Right atrium auricular region (tissue), 2 donors: ENCODE measurements around the gene PAX5. TPM values are rescaled to one million over a fixed set of nuclear protein-coding genes. Genes with fewer than 3 reads are reported as not detected.

Source experiments
- DNase-seq: peaks from one replicate; pipeline ENCODE4 v3.0.0-alpha.2; 2019; ENCODE audit warnings: low spot score
- H3K27ac ChIP-seq, 2 donors: fragments of 200-600 bp; sonication (generic); 1 replicate in 1 of 2; 2 replicates in 1 of 2; pipeline ENCODE4 v1.5.1; 2016 to 2019
- H3K27me3 ChIP-seq, 2 donors: fragments of 200-600 bp; sonication (generic); one replicate each; pipeline versions ENCODE4 v1.5.1 to v1.6.0; 2017 to 2019
- H3K36me3 ChIP-seq: fragments of 200-600 bp; sonication (generic); one replicate; pipeline ENCODE4 v1.5.1; 2016
- H3K4me1 ChIP-seq, 2 donors: fragments of 200-600 bp; sonication (generic); one replicate each; pipeline versions ENCODE4 v1.5.1 to v1.6.0; 2017 to 2019
- H3K4me3 ChIP-seq, 2 donors: fragments of 200-600 bp; sonication (generic); 1 replicate in 1 of 2; 2 replicates in 1 of 2; pipeline ENCODE4 v1.5.1; 2017 to 2019; ENCODE audit warnings: mild to moderate bottlenecking in 1 of 2, moderate library complexity in 1 of 2
- H3K9me3 ChIP-seq, 2 donors: fragments of 200-600 bp; sonication (generic); one replicate each; pipeline ENCODE4 v1.5.1; 2019
- CTCF ChIP-seq, 2 donors: fragments of 200-600 bp; sonication (generic); IDR thresholded peaks; one replicate each; pipeline ENCODE4 v1.5.1; 2019; ENCODE audit warnings: antibody characterized with exemption in 2 of 2
- total RNA-seq, 2 donors: library from RNA; depleted of rRNA; stranded (reverse); fragments of >200 nt; gene quantifications; one replicate each; pipeline ENCODE4 v1.1.0, GENCODE V29; 2016

PAX5 gene
- total RNA-seq, 2 donors from 2014 or later, result 0.59 TPM; not detected in 1

GRCh38 chr9:37017546-37017945 lies 16.5 kb downstream of the PAX5 start:
- no peak overlapping the region for H3K27ac ChIP-seq
- no peaks in the 10 kb centered on the region for H3K27me3 ChIP-seq
- no peak for TF ChIP-seq CTCF (IDR thresholded peaks at IDR 0.05)
- no peaks in the 10 kb centered on the region for H3K4me1 ChIP-seq
- H3K9me3 ChIP-seq, result no peaks in the 10 kb centered on the region
- H3K4me3 ChIP-seq, result no peak overlapping the region
- no peaks in the 10 kb centered on the region for H3K36me3 ChIP-seq
- no peak for DNase-seq

DNA sequence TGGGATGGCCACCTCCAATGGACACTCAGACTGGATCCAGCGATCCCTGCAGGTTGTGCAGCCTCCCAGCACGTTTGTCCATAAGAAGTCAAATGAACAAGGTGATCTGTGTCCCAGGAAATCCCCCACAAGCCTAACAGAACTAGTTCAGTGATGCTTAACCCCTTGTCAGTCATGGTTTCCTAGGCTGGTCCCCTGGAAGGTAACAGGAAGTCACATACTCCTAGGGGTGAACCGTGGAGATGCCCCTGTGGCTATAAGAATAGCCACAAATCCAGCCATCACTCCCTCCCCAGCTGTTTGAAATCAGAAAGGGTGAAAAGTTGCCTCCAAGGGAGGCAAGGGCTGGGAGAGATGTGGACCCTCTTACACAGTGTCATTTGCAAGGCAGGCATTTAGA lies 22.5 kb downstream of the PAX5 start:
- Histone ChIP-seq H3K36me3 (no peaks in the 10 kb centered on the region), H3K4me3 (no peak overlapping the region), H3K27ac (no peak overlapping the region), H3K4me1 (no peaks in the 10 kb centered on the region), H3K9me3 (no peaks in the 10 kb centered on the region), H3K27me3 (no peaks in the 10 kb centered on the region)
- no peak for TF ChIP-seq CTCF (IDR thresholded peaks at IDR 0.05)
- DNase-seq, result no peak

- Histone ChIP-seq H3K9me3 (no peaks in the 10 kb centered on the region), H3K4me1 (no peaks in the 10 kb centered on the region), H3K27me3 (no peaks in the 10 kb centered on the region), H3K4me3 (no peak overlapping the region), H3K27ac (no peak overlapping the region), H3K36me3 (no peaks in the 10 kb centered on the region)
- TF ChIP-seq CTCF (IDR thresholded peaks at IDR 0.05), result no peak
- DNase-seq, result no peak
Observed at GRCh38 chr9:37010976-37011375, 23.1 kb downstream of the PAX5 start.

GRCh38 chr9:37010180-37010579 lies 23.9 kb downstream of the PAX5 start:
- no peaks in the 10 kb centered on the region for H3K4me1 ChIP-seq
- no peaks in the 10 kb centered on the region for H3K9me3 ChIP-seq
- TF ChIP-seq CTCF (IDR thresholded peaks at IDR 0.05), result no peak
- H3K27me3 ChIP-seq, result no peaks in the 10 kb centered on the region
- no peak overlapping the region for H3K4me3 ChIP-seq
- H3K36me3 ChIP-seq, result no peaks in the 10 kb centered on the region
- H3K27ac ChIP-seq, result no peak overlapping the region
- DNase-seq, result no peak

GRCh38 chr9:37007295-37007694 lies 26.8 kb downstream of the PAX5 start:
- no peak overlapping the region for H3K4me3 ChIP-seq
- peaks cover 0 to 5% of the 10 kb centered on the region in 2 donors for H3K4me1 ChIP-seq
- no peak for TF ChIP-seq CTCF (IDR thresholded peaks at IDR 0.05)
- H3K27ac ChIP-seq, result no peak overlapping the region
- H3K27me3 ChIP-seq, result peaks cover 0 to 8% of the 10 kb centered on the region in 2 donors
- H3K36me3 ChIP-seq, result no peaks in the 10 kb centered on the region
- no peaks in the 10 kb centered on the region for H3K9me3 ChIP-seq
- DNase-seq, result no peak

DNA sequence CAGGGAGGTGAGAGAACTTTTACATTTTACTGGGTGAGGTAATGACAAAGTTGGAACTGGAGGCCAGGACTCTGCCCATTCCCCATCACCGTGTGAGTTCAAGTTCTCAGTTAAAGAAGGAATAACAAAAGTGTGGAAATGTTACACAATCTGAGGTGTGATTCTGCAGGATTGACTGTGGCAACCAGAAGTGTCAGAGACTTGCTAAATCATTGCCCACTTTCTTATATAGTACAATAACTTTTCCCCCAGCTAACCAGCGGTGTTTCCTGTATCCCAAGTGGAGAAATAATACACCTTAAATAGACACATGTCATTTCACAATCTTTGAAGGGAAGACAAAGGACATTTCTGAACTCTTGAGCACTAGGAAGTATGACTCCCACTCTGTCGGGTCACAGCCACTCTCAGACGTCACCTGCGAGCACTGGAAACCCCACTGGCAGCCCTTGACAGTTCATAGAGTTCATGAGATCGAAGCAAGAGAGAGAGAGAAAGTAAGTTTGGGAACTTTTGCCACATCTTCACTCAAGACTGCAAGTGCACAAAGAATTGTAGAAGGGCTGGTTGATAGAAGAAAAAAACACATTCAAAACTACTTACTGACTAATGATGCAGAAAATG lies 28.4 kb downstream of the PAX5 start:
- H3K36me3 ChIP-seq, result no peaks in the 10 kb centered on the region
- H3K27me3 ChIP-seq, result peaks cover 0 to 10% of the 10 kb centered on the region in 2 donors
- H3K4me3 ChIP-seq, result no peak overlapping the region
- H3K9me3 ChIP-seq, result no peaks in the 10 kb centered on the region
- TF ChIP-seq CTCF (IDR thresholded peaks at IDR 0.05), result no peak
- no peak for DNase-seq
- no peak overlapping the region for H3K27ac ChIP-seq
- H3K4me1 ChIP-seq, result peaks cover 0 to 6% of the 10 kb centered on the region in 2 donors
